ENCODE data around the gene PLCXD1.

DNA sequence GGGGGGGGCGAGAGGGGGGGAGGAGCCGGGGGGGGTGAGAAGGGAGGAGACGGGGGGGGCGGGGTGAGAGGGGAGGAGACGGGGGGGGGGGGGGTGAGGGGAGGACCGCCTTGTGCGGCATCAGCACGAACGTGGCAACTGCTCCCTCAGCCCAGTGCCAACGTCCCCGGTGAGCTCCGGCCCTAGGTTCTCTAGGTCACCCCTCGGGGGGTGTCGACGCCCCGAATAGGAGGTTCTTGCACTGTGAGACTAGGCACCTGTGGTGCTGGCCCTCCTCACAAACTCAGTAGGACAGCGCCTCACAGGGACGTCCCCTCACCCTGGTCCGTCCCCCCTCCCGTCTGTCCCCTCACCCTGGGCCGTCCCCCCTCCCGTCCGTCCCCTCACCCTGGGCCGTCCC lies 58.9 kb downstream of the PLCXD1 start:
- TF ChIP-seq, protein P1, sequence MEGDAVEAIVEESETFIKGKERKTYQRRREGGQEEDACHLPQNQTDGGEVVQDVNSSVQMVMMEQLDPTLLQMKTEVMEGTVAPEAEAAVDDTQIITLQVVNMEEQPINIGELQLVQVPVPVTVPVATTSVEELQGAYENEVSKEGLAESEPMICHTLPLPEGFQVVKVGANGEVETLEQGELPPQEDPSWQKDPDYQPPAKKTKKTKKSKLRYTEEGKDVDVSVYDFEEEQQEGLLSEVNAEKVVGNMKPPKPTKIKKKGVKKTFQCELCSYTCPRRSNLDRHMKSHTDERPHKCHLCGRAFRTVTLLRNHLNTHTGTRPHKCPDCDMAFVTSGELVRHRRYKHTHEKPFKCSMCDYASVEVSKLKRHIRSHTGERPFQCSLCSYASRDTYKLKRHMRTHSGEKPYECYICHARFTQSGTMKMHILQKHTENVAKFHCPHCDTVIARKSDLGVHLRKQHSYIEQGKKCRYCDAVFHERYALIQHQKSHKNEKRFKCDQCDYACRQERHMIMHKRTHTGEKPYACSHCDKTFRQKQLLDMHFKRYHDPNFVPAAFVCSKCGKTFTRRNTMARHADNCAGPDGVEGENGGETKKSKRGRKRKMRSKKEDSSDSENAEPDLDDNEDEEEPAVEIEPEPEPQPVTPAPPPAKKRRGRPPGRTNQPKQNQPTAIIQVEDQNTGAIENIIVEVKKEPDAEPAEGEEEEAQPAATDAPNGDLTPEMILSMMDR (conservative IDR thresholded peaks at IDR 0.05 in 1 of 2, IDR thresholded peaks at IDR 0.05 in 1 of 2; ENCODE audit: extremely low read depth in 1 of 2, insufficient read depth in 1 of 2, low read depth in 1 of 2, low read length in 2 of 2): no peak
- no peak for TF ChIP-seq EZH2 (IDR thresholded peaks at IDR 0.05; ENCODE audit: borderline replicate concordance, low read length)
